Neural cell (in vitro differentiated cells): ENCODE measurements around the gene CRYGS. TPM values are rescaled to one million over a fixed set of nuclear protein-coding genes. Genes with fewer than 3 reads are reported as not detected.

Experiments used
- H2AFZ ChIP-seq: fragments of 200-600, 300-800 bp; sonication (generic), shearing (Covaris generic); 2 replicates; pipeline ENCODE4 v1.6.0; 2014; ENCODE audit warnings: low read depth, mild to moderate bottlenecking, antibody characterized with exemption, low read length, moderate library complexity
- H3F3A ChIP-seq: fragments of 200-600 bp; shearing (Covaris generic); 2 replicates; pipeline ENCODE4 v1.6.1; 2016; ENCODE audit warnings: mild to moderate bottlenecking, moderate library complexity, mixed read lengths, antibody characterized with exemption, low read length; ENCODE audit not compliant: insufficient read depth, poor library complexity, severe bottlenecking
- H3K27ac ChIP-seq: fragments of 200-600, 300-800 bp; sonication (generic), shearing (Covaris generic); 2 replicates; pipeline ENCODE4 v1.5.1; 2014; ENCODE audit warnings: mild to moderate bottlenecking, low read length, moderate library complexity
- H3K27me3 ChIP-seq: fragments of 300-800, 200-600 bp; sonication (generic), shearing (Covaris generic); 2 replicates; pipeline ENCODE4 v1.6.0; 2014; ENCODE audit warnings: mild to moderate bottlenecking, low read depth, low read length, moderate library complexity; ENCODE audit not compliant: insufficient read depth
- H3K36me3 ChIP-seq: fragments of 300-800, 200-600 bp; sonication (generic), shearing (Covaris generic); 2 replicates; pipeline ENCODE4 v1.5.1; 2014; ENCODE audit warnings: mild to moderate bottlenecking, antibody characterized with exemption, low read length, moderate library complexity; ENCODE audit not compliant: insufficient read depth
- H3K4me2 ChIP-seq: fragments of 300-800, 200-600 bp; sonication (generic), shearing (Covaris generic); 2 replicates; pipeline ENCODE4 v1.6.0; 2014; ENCODE audit warnings: mild to moderate bottlenecking, low read length
- H3K4me3 ChIP-seq: fragments of 300-800, 200-600 bp; sonication (generic), shearing (Covaris generic); 2 replicates; pipeline ENCODE4 v1.5.1; 2014; ENCODE audit warnings: mild to moderate bottlenecking, low read length, moderate library complexity
- H3K79me2 ChIP-seq: fragments of 200-600 bp; shearing (Covaris generic); replicated peaks from 2 replicates; pipeline ENCODE4 v1.6.0; 2014; ENCODE audit warnings: mild to moderate bottlenecking, low read length, moderate library complexity; ENCODE audit not compliant: insufficient read depth
- H3K9ac ChIP-seq: fragments of 300-800, 200-600 bp; sonication (generic), shearing (Covaris generic); 2 replicates; pipeline ENCODE4 v1.6.1; 2016; ENCODE audit warnings: mild to moderate bottlenecking, low read length, mixed read lengths
- H3K9me2 ChIP-seq: fragments of 200-600 bp; shearing (Covaris generic); 2 replicates; pipeline ENCODE4 v1.6.1; 2016; ENCODE audit warnings: mild to moderate bottlenecking, low read length, mixed read lengths; ENCODE audit not compliant: insufficient read depth
- H3K9me3 ChIP-seq: fragments of 200-600, 300-800 bp; sonication (generic), shearing (Covaris generic); 2 replicates; pipeline ENCODE4 v1.6.1; 2016; ENCODE audit warnings: mild to moderate bottlenecking, mixed run types, low read length, moderate library complexity, mixed read lengths
- H4K20me1 ChIP-seq: fragments of 200-600 bp; shearing (Covaris generic); 2 replicates; pipeline ENCODE4 v1.6.1; 2016; ENCODE audit warnings: mild to moderate bottlenecking, mixed run types; ENCODE audit not compliant: insufficient read depth
- CTCF ChIP-seq: fragments of 450-650 bp; IDR thresholded peaks from 2 replicates; pipeline ENCODE4 v1.5.1; 2014; ENCODE audit warnings: antibody characterized with exemption, mild to moderate bottlenecking, moderate library complexity; ENCODE audit not compliant: poor library complexity, severe bottlenecking
- EP300 ChIP-seq: fragments of 450-650 bp; conservative IDR thresholded peaks from 2 replicates; pipeline ENCODE4 v1.6.1; 2014; ENCODE audit warnings: antibody characterized with exemption, mild to moderate bottlenecking, moderate library complexity; ENCODE audit not compliant: poor library complexity, severe bottlenecking
- EZH2 ChIP-seq: fragments of 200-600, 300-800 bp; shearing (Covaris generic), sonication (generic); IDR thresholded peaks from 2 replicates; pipeline ENCODE4 v1.6.1; 2014; ENCODE audit warnings: antibody characterized with exemption, low read length, borderline replicate concordance, mild to moderate bottlenecking; ENCODE audit not compliant: insufficient read depth, poor library complexity, severe bottlenecking
- MXI1 ChIP-seq: fragments of 450-650 bp; conservative IDR thresholded peaks from 2 replicates; pipeline ENCODE4 v1.6.1; 2014; ENCODE audit warnings: antibody characterized with exemption, mild to moderate bottlenecking; ENCODE audit not compliant: poor library complexity, severe bottlenecking
- POLR2AphosphoS5 ChIP-seq: IDR thresholded peaks from 2 replicates; pipeline ENCODE4 v1.6.1; 2012
- RAD21 ChIP-seq: fragments of 450-650 bp; conservative IDR thresholded peaks from 2 replicates; pipeline ENCODE4 v1.6.1; 2014; ENCODE audit warnings: antibody characterized with exemption, mild to moderate bottlenecking, moderate library complexity
- REST ChIP-seq: IDR thresholded peaks from 2 replicates; pipeline ENCODE4 v1.6.1; 2012; ENCODE audit warnings: borderline replicate concordance
- SMC3 ChIP-seq: fragments of 450-650 bp; conservative IDR thresholded peaks from 2 replicates; pipeline ENCODE4 v1.6.1; 2014; ENCODE audit warnings: antibody characterized with exemption, mild to moderate bottlenecking, moderate library complexity; ENCODE audit not compliant: poor library complexity
- TAF1 ChIP-seq: IDR thresholded peaks from 2 replicates; pipeline ENCODE4 v1.6.1; 2012; ENCODE audit warnings: low read depth
- polyA plus RNA-seq: library from polyadenylated mRNA; depleted of rRNA; stranded (reverse); fragments of >200 nt; gene quantifications from 2 replicates; pipeline ENCODE4 v1.2.3, GENCODE V29; 2014

CRYGS gene
- polyA plus RNA-seq, 1 donor from 2014 or later: 7.7 TPM

- Histone ChIP-seq H3K9ac (no peak overlapping the region), H3K27me3 (no peaks in the 10 kb centered on the region), H3K27ac (no peak overlapping the region)
Measured at GRCh38 chr3:186523434-186523833, 20.7 kb downstream of the CRYGS start.

GRCh38 chr3:186523022-186523421 lies 21.2 kb downstream of the CRYGS start:
- no peak for TF ChIP-seq SMC3
- no peaks in the 10 kb centered on the region for H3K9me2 ChIP-seq
- no peak overlapping the region for H3K9ac ChIP-seq
- H3K4me2 ChIP-seq: no peak overlapping the region
- no peak overlapping the region for H3K27ac ChIP-seq
- no peaks in the 10 kb centered on the region for H3K79me2 ChIP-seq
- no peaks in the 10 kb centered on the region for H3K27me3 ChIP-seq
- H3K4me3 ChIP-seq: no peak overlapping the region
- no peak overlapping the region for H2AFZ ChIP-seq
- H4K20me1 ChIP-seq: no peaks in the 10 kb centered on the region
- H3K36me3 ChIP-seq: no peaks in the 10 kb centered on the region
- H3K9me3 ChIP-seq: no peaks in the 10 kb centered on the region
- no peaks in the 10 kb centered on the region for H3F3A ChIP-seq

More at GRCh38 chr3:186523434-186523833, 20.7 kb downstream of the CRYGS start:
- H3K36me3 ChIP-seq: no peaks in the 10 kb centered on the region
- no peak overlapping the region for H2AFZ ChIP-seq
- no peak for TF ChIP-seq TAF1
- no peak for TF ChIP-seq SMC3
- no peak for TF ChIP-seq REST
- no peak for TF ChIP-seq EZH2
- no peak for TF ChIP-seq EP300
- TF ChIP-seq RAD21: no peak
- no peak for TF ChIP-seq CTCF
- TF ChIP-seq MXI1: no peak
- TF ChIP-seq POLR2AphosphoS5: no peak
- no peaks in the 10 kb centered on the region for H3K9me3 ChIP-seq
- H3K4me2 ChIP-seq: no peak overlapping the region
- H3K4me3 ChIP-seq: no peak overlapping the region
- no peaks in the 10 kb centered on the region for H4K20me1 ChIP-seq
- no peaks in the 10 kb centered on the region for H3K9me2 ChIP-seq
- no peaks in the 10 kb centered on the region for H3F3A ChIP-seq
- no peaks in the 10 kb centered on the region for H3K79me2 ChIP-seq
